Activated gamma-delta T cell treated with anti-CD3 and anti-CD28 coated beads, Interleukin-2, amount 50 U/mL, for 16 hours (primary cell): Measurements from ENCODE around the gene CABCOCO1.

Source experiments
- DNase-seq: peaks from one replicate; pipeline ENCODE4 v3.0.0-alpha.2; 2020; ENCODE audit warnings: low read depth

Gene CABCOCO1

GRCh38 chr10:61757525-61758397 lies 95.0 kb downstream of the CABCOCO1 start:
- no peak for DNase-seq

DNA sequence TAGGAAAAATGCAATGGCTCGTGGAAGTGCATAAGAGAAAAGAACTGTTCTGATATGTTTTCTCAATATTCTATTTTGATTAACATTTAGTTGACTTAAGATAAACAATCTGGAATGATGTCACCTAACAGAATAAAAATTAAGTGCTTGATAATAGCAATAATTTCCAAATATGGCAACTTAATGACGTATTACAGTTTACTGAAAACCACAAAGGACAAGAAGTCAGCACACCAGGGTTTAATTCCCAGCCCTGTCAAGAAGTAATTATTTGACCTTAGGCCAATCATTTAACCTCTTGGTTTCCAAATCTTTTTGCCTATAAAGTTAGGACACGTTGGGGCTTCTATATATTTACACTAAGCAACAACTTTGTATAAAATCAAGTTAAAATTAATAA lies 95.7 kb downstream of the CABCOCO1 start:
- DNase-seq: no peak

DNA sequence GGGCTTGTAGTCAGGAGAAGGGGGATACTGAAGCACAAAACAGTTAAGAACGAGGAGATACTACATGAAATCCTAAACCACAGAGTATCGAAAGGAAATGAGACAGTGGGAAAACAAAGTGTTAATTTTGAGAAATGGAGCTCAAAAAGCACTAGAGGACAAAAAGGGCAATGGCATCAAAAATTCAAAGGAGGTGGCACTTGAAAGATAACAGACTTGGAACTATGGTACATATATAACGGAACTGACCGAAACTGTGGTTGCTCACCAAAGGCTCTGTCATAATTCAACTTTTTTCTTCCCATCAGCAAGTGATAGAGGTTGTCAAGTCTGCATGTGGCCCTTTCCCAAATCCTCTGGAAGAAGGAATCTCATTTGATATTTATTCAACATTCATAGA lies 97.0 kb downstream of the CABCOCO1 start:
- no peak for DNase-seq

DNA sequence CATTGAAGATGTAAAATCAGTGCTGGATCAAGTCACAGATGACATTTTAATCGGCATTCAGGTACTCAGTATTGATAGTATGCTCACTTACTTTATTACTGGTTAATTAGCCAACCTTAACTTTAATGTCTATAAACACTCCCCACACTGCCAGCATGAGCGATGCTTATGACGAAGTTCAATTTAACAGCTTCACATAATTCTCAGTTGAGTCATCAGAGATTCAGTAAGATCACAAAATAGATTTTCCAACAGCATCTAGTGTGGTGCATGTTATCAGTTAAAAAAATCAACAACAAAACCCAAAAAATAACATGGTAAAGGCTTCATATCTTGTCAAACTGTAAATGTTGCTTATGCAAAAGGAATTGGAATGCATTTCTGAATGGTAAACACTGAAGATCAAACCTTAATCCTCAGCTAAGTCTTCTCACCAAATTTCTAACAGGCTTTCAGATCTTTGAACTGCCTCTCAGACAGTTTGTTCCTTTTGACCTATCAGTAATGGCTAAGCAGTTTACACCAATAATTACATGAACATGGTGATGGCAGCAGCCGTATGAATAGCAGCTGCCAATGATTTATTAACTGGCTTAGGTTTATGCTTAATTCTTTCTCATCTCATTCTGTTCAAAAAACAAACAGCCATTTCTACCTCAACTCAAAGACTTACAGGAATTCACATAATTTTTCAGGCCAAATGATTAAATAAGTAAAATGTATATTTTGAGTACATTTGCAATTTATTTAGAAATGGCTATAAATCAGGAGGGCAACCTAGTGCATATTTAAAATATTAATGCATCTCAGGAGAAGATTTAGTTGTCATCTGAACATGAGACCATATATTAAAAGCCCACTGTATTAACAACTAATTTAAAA lies 98.5 kb downstream of the CABCOCO1 start:
- no peak for DNase-seq

DNA sequence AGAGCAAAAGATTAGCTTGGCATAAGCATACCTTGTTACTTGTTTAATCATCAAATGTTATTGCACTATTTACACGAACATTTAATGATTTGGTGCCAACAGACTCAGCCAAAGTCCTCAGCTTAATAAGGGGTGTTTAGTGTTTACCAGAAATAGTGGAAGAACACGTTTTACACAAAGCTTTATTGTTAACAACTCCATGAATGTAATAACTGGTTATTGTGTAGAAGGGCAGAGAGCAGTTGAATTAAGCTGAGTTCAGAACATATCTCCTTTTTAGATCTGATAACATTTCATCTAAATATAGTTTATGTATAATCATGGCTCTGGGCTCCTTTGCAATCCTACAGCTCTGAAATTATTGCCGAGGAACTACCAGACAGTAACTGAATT lies 99.1 kb downstream of the CABCOCO1 start:
- DNase-seq: no peak

- no peak for DNase-seq
Observed at GRCh38 chr10:61763778-61764177, 101.0 kb downstream of the CABCOCO1 start.

DNA sequence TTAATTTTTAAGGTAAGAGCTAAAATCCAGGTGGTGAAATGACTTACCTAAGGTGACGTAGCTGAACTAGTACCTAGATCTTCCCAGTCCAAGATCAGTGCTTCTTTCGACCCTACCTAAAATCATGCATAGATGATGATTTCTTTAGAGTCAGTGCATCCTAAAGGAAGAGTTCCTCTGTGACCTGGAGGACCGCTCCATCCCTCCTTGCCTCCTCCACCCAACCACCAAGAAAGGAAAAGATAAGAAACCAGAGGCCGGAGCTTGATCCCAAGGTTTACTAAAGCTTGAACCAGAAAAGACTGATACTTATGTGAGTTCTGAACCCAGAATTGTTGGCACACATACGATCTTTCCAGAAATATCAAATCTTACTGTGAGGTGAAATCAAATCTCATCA lies 101.8 kb downstream of the CABCOCO1 start:
- no peak for DNase-seq

DNA sequence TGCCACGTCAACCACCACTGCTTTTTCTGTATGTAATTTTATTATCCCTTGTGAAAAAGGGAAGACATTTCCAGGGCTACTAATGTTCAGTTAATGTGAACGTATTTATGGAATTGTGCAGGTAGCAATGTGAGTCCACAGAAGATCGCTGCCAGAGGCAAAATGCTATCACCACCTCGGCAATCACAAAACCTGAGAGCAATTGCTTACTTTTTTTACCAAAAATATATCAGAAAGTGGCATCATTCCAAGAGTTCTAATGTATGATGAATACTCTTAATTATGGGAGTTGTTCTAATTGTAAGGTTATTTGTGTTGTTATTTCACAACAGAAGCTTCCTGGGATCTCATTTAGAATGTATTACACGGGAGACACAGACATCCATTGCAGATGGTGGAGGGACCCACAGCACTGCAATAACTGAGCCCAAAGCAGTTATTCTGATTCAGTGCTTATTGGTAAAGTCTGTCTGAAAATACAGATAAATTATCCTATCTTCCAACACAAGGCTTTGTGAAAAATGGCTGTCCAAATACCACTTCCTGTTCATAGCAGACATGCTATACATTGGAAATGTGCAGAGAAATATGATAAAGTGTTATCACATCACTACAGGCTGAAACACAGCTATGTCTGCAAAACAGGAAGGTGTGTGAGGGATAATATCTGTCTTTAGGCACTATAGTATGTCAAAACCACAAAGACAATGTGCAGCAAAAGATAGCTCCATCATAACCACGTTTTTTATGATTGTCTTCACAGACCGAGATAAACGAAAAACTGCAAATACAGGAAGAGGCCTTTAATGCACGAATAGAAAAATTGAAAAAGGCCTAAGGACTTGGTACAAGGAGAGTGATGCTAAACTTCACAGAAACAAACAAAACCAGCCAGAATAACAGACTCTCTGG lies 102.7 kb downstream of the CABCOCO1 start:
- DNase-seq: no peak

DNA sequence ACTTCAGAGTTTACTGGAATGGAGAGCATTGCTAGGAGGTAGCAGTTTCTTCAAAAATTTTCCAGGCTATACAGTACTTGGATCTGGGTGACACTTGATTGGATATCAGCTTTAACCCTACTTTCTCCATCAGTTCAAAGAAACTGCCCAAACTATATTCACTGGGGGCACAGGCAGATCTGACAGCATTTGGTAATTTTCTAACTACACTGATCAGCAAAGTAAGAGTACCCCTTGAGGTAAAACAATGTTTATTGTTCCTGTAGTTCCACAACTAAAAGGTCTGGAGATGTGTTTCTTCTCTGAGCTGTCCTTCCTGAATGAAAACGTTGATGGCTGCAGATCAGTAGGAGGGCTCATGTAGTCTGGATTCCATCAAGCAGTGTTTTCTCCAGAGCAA lies 104.2 kb downstream of the CABCOCO1 start:
- no peak for DNase-seq

DNA sequence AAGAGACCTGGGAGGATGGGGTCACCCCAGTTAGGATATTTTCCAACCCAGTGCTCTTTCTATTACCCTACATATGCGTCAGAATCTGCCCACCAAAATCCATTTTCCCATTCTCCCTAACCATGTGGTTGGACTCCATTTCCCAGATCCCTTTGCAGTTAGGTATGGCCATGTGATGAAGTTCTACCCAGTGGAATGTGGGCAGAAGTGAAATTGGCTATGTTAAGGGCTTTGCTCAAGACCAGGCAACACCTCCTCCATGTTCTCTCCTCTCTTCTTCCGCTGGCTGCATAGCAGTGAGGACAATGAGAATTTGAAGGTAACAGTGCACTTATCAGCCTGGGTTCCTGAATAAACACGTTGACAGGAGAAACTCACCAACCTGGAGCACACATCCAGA lies 111.3 kb downstream of the CABCOCO1 start:
- DNase-seq: no peak

DNA sequence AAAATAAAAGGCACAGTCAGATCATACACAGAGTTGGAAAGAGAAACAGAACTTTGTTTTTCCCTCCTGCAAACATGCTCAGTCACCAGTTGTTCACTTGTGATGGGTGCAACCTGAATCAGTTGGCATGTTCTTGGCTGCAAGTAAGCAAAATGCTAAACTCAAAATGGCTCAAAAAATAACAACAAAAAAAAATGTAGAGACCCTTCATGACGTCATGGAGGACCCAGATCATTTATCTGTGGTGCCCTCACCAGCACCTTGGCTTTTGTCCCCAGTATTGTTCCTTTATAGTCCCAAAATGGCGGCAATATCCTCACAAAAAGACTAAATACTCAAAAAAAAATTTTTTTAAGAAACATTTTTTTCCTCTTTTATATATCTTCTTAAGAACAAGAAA lies 112.4 kb downstream of the CABCOCO1 start:
- no peak for DNase-seq

- DNase-seq: no peak
Observed at GRCh38 chr10:61776615-61777266, 114.0 kb downstream of the CABCOCO1 start.

DNA sequence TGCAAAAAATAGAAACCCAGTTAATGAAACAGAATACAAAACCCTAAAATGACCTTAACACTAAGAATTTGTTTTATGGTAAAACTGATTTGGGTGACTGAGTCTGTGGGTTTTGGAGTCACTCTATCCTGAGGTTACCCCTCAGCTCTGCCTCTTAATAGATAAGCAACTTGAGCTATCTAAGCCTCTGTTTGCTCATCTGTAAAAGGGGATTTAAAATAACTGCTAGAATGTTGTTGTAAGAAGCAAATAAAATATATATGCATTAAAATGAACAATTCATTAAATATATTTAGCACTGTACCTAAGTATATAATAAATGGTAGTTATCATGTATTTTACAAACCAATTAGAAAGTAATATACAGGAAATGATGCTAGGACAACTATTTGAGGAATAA lies 115.4 kb downstream of the CABCOCO1 start:
- no peak for DNase-seq

DNA sequence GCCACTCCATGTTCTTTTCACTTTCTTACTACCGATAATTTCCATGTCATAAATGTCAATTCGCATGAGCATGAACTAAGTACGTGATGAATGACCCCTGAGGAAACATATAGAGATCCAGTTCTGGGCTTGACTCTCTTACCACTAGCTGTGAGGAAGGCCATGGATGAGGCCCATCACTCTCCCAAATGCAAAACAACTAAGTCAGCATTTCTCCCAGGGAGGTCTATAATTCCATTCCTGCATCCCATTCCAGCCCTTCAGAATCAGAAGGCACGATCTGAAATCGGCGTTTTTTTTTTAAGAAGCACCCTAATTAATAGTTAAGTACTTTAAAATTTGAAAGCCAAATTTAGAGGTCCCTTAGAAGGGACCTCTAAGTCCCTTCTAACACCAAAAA lies 116.5 kb downstream of the CABCOCO1 start:
- DNase-seq: no peak

DNA sequence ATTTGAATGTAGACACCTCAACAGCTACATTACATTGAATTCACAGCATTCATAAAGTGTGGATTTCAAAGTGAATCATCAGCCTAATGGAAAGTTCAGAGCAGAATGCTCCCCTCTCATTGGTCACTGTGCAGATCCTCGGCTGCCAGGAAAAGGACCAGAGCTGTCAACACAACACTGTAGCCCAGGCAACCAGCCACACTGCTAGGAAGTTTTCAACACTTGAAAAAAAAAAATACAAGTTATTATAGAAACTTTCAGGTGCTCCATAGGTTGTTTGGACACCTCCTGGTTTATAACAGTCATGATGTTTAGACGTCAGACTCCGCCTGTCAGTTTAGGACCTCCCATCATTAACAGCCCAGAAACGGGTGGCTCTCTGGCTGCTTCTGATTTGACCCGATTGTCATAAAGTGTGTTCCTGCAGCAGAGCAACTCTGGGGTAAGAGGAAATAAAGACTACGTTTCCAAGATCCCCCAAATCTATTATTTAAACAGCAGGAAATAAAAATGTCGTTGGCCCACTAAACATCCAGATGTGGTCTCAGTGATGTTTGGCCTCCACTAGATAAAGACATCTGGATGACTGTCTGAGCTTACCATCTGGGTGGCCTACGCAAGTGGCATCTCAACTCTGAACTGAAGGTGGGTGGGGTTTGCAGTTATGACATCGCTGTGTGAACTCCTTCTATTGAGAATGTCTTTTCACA lies 117.4 kb downstream of the CABCOCO1 start:
- no peak for DNase-seq

DNA sequence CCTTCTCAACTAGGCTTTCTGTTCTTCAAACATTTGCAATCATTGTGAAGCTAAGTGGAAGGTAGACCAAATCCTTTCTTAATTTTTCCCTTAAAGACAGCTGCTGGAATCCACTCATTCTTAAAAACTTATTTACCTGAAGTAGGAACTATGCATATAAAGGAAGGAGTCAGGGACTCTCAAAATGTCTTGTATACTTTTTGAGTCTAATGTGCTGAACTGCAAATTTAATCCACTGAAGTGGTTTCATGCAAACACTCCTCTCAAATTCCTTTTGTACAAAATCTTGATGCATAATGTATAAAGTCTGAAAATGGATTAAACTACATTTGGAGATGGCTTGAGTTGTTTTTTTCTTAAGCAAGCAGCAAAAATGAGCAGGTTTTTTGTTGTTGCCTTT lies 118.0 kb downstream of the CABCOCO1 start:
- DNase-seq: no peak

DNA sequence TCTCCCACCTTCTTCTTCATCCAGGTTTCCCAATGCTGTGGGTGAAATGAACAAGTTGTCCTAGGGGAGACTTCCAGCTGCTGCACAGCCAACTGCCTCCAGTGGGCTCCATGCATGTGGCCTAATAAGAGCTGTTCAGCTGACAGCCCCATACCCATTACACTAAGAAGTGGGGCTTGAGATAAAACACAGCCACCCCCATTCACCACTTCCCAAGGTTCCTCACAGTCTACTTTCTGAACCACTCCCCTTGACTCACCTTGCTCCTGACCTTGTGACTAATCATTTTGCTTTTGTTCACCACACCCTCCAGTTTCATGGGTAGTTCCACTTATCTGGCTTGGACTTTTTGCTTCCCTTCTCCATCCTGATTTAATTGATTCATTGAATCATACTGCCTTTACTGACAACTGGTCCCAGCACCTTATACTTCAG lies 119.3 kb downstream of the CABCOCO1 start:
- DNase-seq: no peak

DNA sequence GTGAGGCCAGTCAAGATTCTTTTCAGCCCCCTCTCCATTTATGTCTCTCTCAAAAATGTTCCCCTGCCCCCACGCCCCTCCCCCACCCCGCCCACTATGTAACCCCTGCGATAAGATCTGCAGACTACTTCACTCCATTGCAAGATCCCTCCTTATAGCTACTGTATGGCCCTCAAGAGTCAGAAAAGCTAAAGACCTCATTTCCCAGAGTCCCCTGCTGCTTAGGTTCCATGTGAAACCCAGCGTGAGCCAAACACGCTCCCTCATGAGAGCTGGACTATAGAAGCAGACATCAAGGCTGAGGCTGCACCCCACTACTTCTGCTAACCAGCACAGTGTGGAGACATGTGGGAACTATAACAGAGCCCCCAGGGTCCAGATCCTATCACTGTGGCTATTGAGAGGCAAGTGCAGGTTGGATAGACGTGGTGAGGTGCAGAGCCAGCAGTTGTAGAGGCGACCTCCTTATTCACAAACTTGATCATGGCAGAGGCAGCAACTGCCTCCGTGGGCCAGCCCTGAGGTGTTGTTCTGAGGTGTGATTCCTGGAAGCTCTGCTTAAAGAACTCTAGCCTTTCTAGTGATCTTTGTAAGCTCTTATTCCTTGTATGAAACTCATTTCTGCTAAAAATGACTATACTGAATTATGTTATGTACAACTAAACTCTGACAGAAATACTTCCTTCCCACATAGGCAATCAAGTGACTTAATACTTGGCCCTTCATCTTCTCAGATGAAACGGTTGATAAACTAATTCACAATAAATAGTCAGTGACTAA lies 121.8 kb downstream of the CABCOCO1 start:
- no peak for DNase-seq

- no peak for DNase-seq
Observed at GRCh38 chr10:61785473-61786105, 122.9 kb downstream of the CABCOCO1 start.

GRCh38 chr10:61786728-61787127 lies 124.0 kb downstream of the CABCOCO1 start:
- DNase-seq: no peak
